Neural progenitor cell (in vitro differentiated cells): ENCODE data around the gene NUP50. TPM values are rescaled to one million over a fixed set of nuclear protein-coding genes. Genes with fewer than 3 reads are reported as not detected.

Experiments used
- DNase-seq: peaks from one replicate; pipeline ENCODE4 v3.0.0-alpha.2; 2016; ENCODE audit warnings: low spot score
- H2AFZ ChIP-seq: fragments of 200-600 bp; sonication (generic); replicated peaks from 2 replicates; pipeline ENCODE4 v1.6.1; 2016; ENCODE audit warnings: antibody characterized with exemption
- H3F3A ChIP-seq: fragments of 200-600 bp; sonication (generic); 2 replicates; pipeline ENCODE4 v1.6.1; 2016; ENCODE audit warnings: antibody characterized with exemption, low read depth
- H3K27ac ChIP-seq: fragments of 200-600 bp; sonication (generic); 2 replicates; pipeline ENCODE4 v1.5.1; 2016; ENCODE audit warnings: mild to moderate bottlenecking
- H3K27me3 ChIP-seq: fragments of 200-600 bp; sonication (generic); 2 replicates; pipeline ENCODE4 v1.6.1; 2016; ENCODE audit warnings: mild to moderate bottlenecking, moderate library complexity
- H3K36me3 ChIP-seq: fragments of 200-600 bp; sonication (generic); 2 replicates; pipeline ENCODE4 v1.5.1; 2016
- H3K4me1 ChIP-seq: fragments of 200-600 bp; sonication (generic); 2 replicates; pipeline ENCODE4 v1.6.1; 2016; ENCODE audit warnings: mixed run types
- H3K4me2 ChIP-seq: fragments of 200-600 bp; sonication (generic); 2 replicates; pipeline ENCODE4 v1.6.1; 2016
- H3K4me3 ChIP-seq: fragments of 200-600 bp; sonication (generic); 2 replicates; pipeline ENCODE4 v1.5.1; 2016
- H3K79me2 ChIP-seq: fragments of 200-600 bp; sonication (generic); 2 replicates; pipeline ENCODE4 v1.6.1; 2016; ENCODE audit warnings: low read depth
- H3K9ac ChIP-seq: fragments of 200-600 bp; sonication (generic); 2 replicates; pipeline ENCODE4 v1.6.1; 2016
- H3K9me3 ChIP-seq: fragments of 200-600 bp; sonication (generic); 2 replicates; pipeline ENCODE4 v1.5.1; 2016; ENCODE audit warnings: low read depth
- H4K20me1 ChIP-seq: fragments of 200-600 bp; sonication (generic); 2 replicates; pipeline ENCODE4 v1.6.1; 2016; ENCODE audit warnings: low read depth
- H3K27ac Mint-ChIP-seq: 3 replicates; pipeline ENCODE4 v1.8.0; 2021; ENCODE audit warnings: mixed read lengths
- H3K27me3 Mint-ChIP-seq: 2 replicates; pipeline ENCODE4 v1.8.0; 2022; ENCODE audit warnings: low read depth, mild to moderate bottlenecking, inconsistent platforms, moderate library complexity, mixed read lengths; ENCODE audit not compliant: insufficient read depth
- H3K36me3 Mint-ChIP-seq: 3 replicates; pipeline ENCODE4 v1.8.0; 2021; ENCODE audit warnings: mixed read lengths
- H3K4me1 Mint-ChIP-seq: 3 replicates; pipeline ENCODE4 v1.8.0; 2021; ENCODE audit warnings: mixed read lengths
- H3K4me3 Mint-ChIP-seq: 3 replicates; pipeline ENCODE4 v1.8.0; 2021; ENCODE audit warnings: mild to moderate bottlenecking, moderate library complexity, mixed read lengths
- H3K9me3 Mint-ChIP-seq: 3 replicates; pipeline ENCODE4 v1.8.0; 2020; ENCODE audit warnings: mixed read lengths
- CTCF ChIP-seq: fragments of 200-600 bp; sonication (generic); IDR thresholded peaks from 2 replicates; pipeline ENCODE4 v1.5.1; 2017; ENCODE audit warnings: antibody characterized with exemption, mild to moderate bottlenecking
- EZH2 ChIP-seq: fragments of 200-600 bp; sonication (generic); IDR thresholded peaks from 2 replicates; pipeline ENCODE4 v1.6.1; 2017; ENCODE audit warnings: antibody characterized with exemption, mild to moderate bottlenecking, moderate library complexity
- EZH2phosphoT487 ChIP-seq: fragments of 200-600 bp; sonication (generic); IDR thresholded peaks from 2 replicates; pipeline ENCODE4 v1.6.1; 2017; ENCODE audit warnings: antibody characterized with exemption
- total RNA-seq: library from RNA; depleted of rRNA; stranded (reverse); fragments of >200 nt; gene quantifications from 2 replicates; pipeline ENCODE4 v1.2.3, GENCODE V29; 2015; ENCODE audit warnings: low replicate concordance

The NUP50 gene
- total RNA-seq, 1 donor from 2014 or later = 96.8 TPM

GRCh38 chr22:45200230-45200629 is 36.5 kb downstream of the NUP50 start:
- Histone ChIP-seq H3K9ac (no peak overlapping the region), H3K36me3 (no peaks in the 10 kb centered on the region), H3K9me3 (no peaks in the 10 kb centered on the region), H3K27ac (no peak overlapping the region), H3K4me3 (no peak overlapping the region), H3F3A (no peaks in the 10 kb centered on the region), H3K27me3 (no peaks in the 10 kb centered on the region), H3K4me1 (peaks cover 5% of the 10 kb centered on the region), H2AFZ (no peak overlapping the region), H4K20me1 (no peaks in the 10 kb centered on the region), H3K4me2 (no peak overlapping the region), H3K79me2 (no peaks in the 10 kb centered on the region)
- Mint-ChIP-seq H3K27me3 (peaks cover 3% of the 10 kb centered on the region), H3K9me3 (no peaks in the 10 kb centered on the region), H3K4me3 (no peak overlapping the region), H3K4me1 (peaks cover 21% of the 10 kb centered on the region), H3K36me3 (peaks cover 2% of the 10 kb centered on the region), H3K27ac (no peak overlapping the region)
- no peak for DNase-seq
- TF ChIP-seq EZH2 (no peak), EZH2phosphoT487 (no peak), CTCF (no peak)

GRCh38 chr22:45200860-45201511 is 37.3 kb downstream of the NUP50 start:
- Histone ChIP-seq H3K9ac (no peak overlapping the region), H3K27ac (no peak overlapping the region), H3K9me3 (no peaks in the 10 kb centered on the region), H3K27me3 (no peaks in the 10 kb centered on the region), H3K4me2 (no peak overlapping the region), H3F3A (no peaks in the 10 kb centered on the region), H2AFZ (no peak overlapping the region), H3K4me3 (no peak overlapping the region), H3K36me3 (no peaks in the 10 kb centered on the region), H3K4me1 (peaks cover 5% of the 10 kb centered on the region), H3K79me2 (no peaks in the 10 kb centered on the region), H4K20me1 (no peaks in the 10 kb centered on the region)
- TF ChIP-seq EZH2 = no peak
- no peak for TF ChIP-seq CTCF
- TF ChIP-seq EZH2phosphoT487 = no peak
- Mint-ChIP-seq H3K27me3 (peaks cover 3% of the 10 kb centered on the region), H3K4me3 (no peak overlapping the region), H3K9me3 (no peaks in the 10 kb centered on the region), H3K27ac (peak overlapping the region; percentile 5), H3K36me3 (peaks cover 2% of the 10 kb centered on the region), H3K4me1 (peaks cover 21% of the 10 kb centered on the region)
- DNase-seq = no peak

GRCh38 chr22:45201678-45202332 is 38.1 kb downstream of the NUP50 start:
- no peak overlapping the region for H3K27ac ChIP-seq
- H3K4me3 Mint-ChIP-seq = no peak overlapping the region

More at GRCh38 chr22:45201678-45202332, 38.1 kb downstream of the NUP50 start:
- Histone ChIP-seq H4K20me1 (no peaks in the 10 kb centered on the region), H3F3A (no peaks in the 10 kb centered on the region), H3K4me1 (peaks cover 5% of the 10 kb centered on the region), H3K9me3 (no peaks in the 10 kb centered on the region), H3K4me2 (no peak overlapping the region), H2AFZ (no peak overlapping the region), H3K79me2 (no peaks in the 10 kb centered on the region), H3K4me3 (no peak overlapping the region), H3K9ac (no peak overlapping the region), H3K27me3 (no peaks in the 10 kb centered on the region), H3K36me3 (no peaks in the 10 kb centered on the region)
- H3K27me3 Mint-ChIP-seq = peaks cover 3% of the 10 kb centered on the region
- TF ChIP-seq CTCF = no peak
- TF ChIP-seq EZH2phosphoT487 = no peak
- TF ChIP-seq EZH2 = no peak
- peak overlapping the region; percentile 5 for H3K27ac Mint-ChIP-seq
- peaks cover 2% of the 10 kb centered on the region for H3K36me3 Mint-ChIP-seq
- H3K4me1 Mint-ChIP-seq = peaks cover 21% of the 10 kb centered on the region
- H3K9me3 Mint-ChIP-seq = no peaks in the 10 kb centered on the region
- DNase-seq = no peak
